Stimulated activated naive B cell treated with anti-CD40 and anti-IgM and Interleukin-4, amounts not matched to agents 10 μg/mL and 1 μg/mL and 100 μg/mL, for 72 hours (primary cell): ENCODE measurements around the gene KPNA1.
A peak's percentile ranks its signal among the peaks of the same experiment; 100 is the strongest.

Experiments
- ATAC-seq, 2 donors: fragments of 150-1000 bp; cut with Tn5 transposase; replicated peaks; 2 replicates each; pipeline ENCODE4 v1.10.0; 2021; ENCODE audit warnings: moderate library complexity in 1 of 2
- DNase-seq: peaks from one replicate; pipeline ENCODE4 v3.0.0; 2021
- H3K27ac Mint-ChIP-seq: one replicate; pipeline ENCODE4 v1.8.0; 2022; ENCODE audit warnings: mild to moderate bottlenecking, mixed read lengths
- H3K27me3 Mint-ChIP-seq, 2 donors: one replicate each; pipeline ENCODE4 v1.8.0; 2022; ENCODE audit warnings: mixed read lengths in 2 of 2
- H3K36me3 Mint-ChIP-seq, 2 donors: one replicate each; pipeline ENCODE4 v1.8.0; 2022; ENCODE audit warnings: mixed read lengths in 2 of 2, mild to moderate bottlenecking in 1 of 2
- H3K4me1 Mint-ChIP-seq, 2 donors: one replicate each; pipeline ENCODE4 v1.8.0; 2022; ENCODE audit warnings: mixed read lengths in 2 of 2, mild to moderate bottlenecking in 1 of 2
- H3K4me3 Mint-ChIP-seq, 2 donors: one replicate each; pipeline ENCODE4 v1.8.0; 2022; ENCODE audit warnings: mild to moderate bottlenecking in 2 of 2, mixed read lengths in 2 of 2, moderate library complexity in 1 of 2
- H3K9me3 Mint-ChIP-seq, 2 donors: one replicate each; pipeline ENCODE4 v1.8.0; 2022; ENCODE audit warnings: mixed read lengths in 2 of 2, mild to moderate bottlenecking in 1 of 2

The KPNA1 gene

DNA sequence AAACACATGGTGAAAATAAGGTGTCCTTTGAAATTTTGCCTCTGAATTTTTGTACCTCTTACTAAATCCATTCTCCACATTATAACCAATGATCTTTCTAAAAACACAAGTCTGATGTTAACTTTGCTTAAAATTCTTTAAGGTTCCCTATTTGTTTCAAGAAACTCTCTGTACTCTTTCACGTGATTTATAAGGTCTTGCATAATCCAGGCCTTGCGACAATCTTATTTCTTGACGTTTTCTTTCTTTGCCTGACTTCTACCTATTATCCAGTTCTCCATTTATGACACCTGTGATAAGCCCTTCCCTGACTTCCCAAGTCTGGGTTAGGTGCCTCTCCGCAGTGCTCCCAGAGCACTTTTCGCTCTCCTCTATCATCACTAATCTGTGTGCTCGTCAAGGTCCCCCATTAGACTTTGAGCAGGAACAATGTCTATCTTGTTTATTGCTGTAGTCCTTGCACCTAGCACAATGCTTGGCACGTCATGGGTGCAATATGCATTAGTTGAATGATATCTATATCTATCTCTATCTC, 24.3 kb upstream of the KPNA1 start:
- ATAC-seq (no peak), DNase-seq (no peak)
- H3K4me3 Mint-ChIP-seq, result no peak overlapping the region
- no peaks in the 10 kb centered on the region for H3K27me3 Mint-ChIP-seq
- no peaks in the 10 kb centered on the region for H3K9me3 Mint-ChIP-seq
- peaks cover 43 to 57% of the 10 kb centered on the region in 2 donors for H3K36me3 Mint-ChIP-seq
- H3K4me1 Mint-ChIP-seq, result peaks cover 5 to 9% of the 10 kb centered on the region in 2 donors
- peak overlapping the region; percentile 3 for H3K27ac Mint-ChIP-seq

DNA sequence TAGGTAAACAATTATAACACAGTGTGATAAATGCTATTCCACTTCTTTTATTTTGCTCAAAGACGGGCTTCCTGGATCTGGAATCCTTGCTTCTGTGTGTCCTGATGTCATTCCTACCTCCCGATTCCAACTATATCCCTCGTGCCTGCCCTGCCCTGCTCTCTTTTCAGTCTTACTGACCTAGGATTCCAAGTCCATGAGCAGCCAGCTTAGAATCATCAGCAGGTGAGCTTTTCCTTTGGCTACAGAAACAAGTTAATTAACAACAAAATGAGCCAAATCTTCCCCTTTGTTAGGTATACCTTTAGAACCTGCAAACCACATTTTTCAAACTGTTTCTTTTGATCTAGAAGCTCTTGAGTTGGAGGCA, 21.9 kb upstream of the KPNA1 start:
- peaks cover 17 to 32% of the 10 kb centered on the region in 2 donors for H3K4me1 Mint-ChIP-seq
- DNase-seq (no peak), ATAC-seq (no peak)
- no peak overlapping the region for H3K27ac Mint-ChIP-seq
- peaks cover 49 to 65% of the 10 kb centered on the region in 2 donors for H3K36me3 Mint-ChIP-seq
- no peaks in the 10 kb centered on the region for H3K27me3 Mint-ChIP-seq
- H3K4me3 Mint-ChIP-seq, result no peak overlapping the region
- H3K9me3 Mint-ChIP-seq, result no peaks in the 10 kb centered on the region

DNA sequence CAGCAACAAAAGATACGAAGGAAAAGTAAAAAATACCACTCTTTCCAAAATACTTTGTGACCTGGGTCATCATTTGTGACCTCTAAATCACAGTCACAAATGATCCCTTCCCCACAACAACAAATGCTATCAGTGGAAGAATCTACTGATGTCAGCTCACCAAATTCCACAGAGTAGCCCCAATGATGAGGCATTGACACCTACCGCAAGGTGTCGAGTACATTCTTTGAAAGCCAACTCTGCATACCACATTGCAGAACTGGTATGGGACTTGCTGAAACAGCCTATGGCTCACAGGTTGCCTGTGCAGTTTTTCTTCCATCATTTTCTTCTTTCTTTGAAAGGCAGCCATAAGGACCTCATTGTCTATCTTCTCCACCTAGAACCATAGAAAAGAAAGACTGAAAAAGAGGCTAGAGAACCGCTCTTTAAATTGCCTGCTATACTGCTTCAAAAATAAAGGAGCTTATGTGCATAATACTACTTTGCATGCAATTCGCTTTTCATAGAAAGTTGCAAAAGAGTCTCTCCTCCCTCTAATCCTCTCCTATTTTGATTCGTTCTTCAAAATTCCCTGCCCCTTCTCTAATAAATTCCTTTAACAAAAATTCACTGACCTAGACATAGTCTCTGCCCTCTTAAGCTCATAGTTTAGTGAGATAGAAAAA, 21.4 kb upstream of the KPNA1 start:
- Mint-ChIP-seq H3K27me3 (no peaks in the 10 kb centered on the region), H3K4me3 (no peak overlapping the region), H3K4me1 (peaks cover 17 to 32% of the 10 kb centered on the region in 2 donors), H3K36me3 (peaks cover 48 to 64% of the 10 kb centered on the region in 2 donors), H3K9me3 (no peaks in the 10 kb centered on the region), H3K27ac (no peak overlapping the region)
- ATAC-seq (no peak), DNase-seq (no peak)

DNA sequence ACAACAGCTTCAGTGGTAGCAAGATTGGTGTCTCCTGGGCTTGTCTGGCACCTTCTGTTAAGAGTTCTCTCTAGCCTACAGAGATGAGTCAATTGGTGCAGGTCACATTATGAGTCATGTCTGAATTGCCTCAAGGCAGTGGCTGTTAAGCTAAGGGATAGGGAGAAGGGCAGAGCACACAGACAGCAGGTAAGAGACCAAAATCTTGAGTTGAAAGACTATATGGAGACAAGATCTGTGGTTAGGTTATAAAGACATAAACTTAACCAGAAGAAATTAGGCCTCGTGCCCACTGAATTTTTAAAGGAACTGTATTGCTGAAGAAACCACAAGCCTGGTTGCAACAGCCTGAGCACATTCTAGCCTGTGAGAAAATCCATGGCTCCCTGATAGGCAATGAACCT, 19.2 kb upstream of the KPNA1 start:
- Mint-ChIP-seq H3K4me1 (peaks cover 14 to 28% of the 10 kb centered on the region in 2 donors), H3K4me3 (no peak overlapping the region), H3K9me3 (no peaks in the 10 kb centered on the region), H3K27me3 (no peaks in the 10 kb centered on the region), H3K36me3 (peaks cover 48 to 63% of the 10 kb centered on the region in 2 donors), H3K27ac (no peak overlapping the region)
- ATAC-seq, result peak; percentile 100
- peak; percentile 43 for DNase-seq

DNA sequence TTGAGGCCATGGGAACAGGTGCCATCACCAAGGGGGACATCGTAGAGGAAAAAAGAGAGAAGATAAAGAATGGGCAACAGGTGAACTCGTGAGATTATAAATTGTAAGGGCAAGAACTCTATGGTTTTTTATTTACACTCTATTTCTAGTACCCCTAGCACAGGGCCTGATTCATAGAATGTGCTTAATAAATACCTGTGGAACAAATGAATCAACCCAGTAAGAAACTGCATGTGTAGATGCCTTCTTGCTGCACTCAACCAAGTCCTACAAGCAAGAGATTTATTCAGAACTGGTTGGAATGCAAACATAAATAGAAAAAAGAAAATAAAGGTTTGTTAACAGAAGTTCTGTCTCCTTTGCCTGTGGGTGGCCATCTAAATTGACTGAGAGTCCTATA, 18.7 kb upstream of the KPNA1 start:
- Mint-ChIP-seq H3K4me3 (no peak overlapping the region), H3K36me3 (peaks cover 47 to 60% of the 10 kb centered on the region in 2 donors), H3K27ac (no peak overlapping the region), H3K27me3 (no peaks in the 10 kb centered on the region), H3K4me1 (peaks cover 14 to 27% of the 10 kb centered on the region in 2 donors), H3K9me3 (no peaks in the 10 kb centered on the region)
- ATAC-seq (peak; percentile 31 to 36), DNase-seq (no peak)

DNA sequence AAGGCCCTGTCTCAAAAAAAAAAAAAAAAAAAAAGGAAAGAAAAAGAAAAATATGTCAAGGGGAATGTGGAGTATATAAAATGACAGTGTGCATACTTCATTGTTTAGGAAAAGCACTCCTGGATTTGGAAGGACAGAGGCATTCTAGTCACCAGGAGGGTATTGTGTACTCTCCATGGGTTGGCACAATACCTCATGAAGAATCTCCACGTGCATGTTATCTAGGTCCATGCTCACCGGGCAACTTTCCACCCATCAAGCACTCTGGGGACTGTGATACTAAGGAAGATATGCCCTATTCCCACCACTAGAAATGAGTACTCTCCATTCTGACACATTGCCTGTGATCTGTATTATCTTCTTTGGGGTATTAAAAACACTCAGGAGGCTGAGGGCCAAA, 15.4 kb upstream of the KPNA1 start:
- no peak overlapping the region for H3K4me3 Mint-ChIP-seq
- peaks cover 37 to 47% of the 10 kb centered on the region in 2 donors for H3K36me3 Mint-ChIP-seq

DNA sequence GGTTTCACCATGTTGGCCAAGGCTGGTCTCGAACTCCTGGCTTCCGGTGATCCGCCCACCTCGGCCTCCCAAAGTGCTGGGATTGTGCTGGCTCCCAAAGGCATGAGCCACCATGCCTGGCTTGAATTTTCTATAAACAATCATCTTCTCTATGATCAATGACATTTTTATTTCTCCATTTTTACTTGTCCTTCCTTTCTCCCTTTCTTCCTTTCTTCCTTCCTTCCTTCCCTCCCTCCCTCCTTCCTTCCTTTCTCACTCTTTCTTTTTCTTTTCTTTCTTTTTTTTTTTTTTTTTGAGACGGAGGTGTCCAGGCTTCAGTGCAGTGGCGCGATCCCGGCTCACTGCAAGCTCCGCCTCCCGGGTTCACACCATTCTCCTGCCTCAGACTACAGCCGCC, 8.6 kb upstream of the KPNA1 start:
- no peaks in the 10 kb centered on the region for H3K4me1 Mint-ChIP-seq
- no peak overlapping the region for H3K4me3 Mint-ChIP-seq
- DNase-seq (no peak), ATAC-seq (no peak)
- H3K27ac Mint-ChIP-seq, result no peak overlapping the region
- no peaks in the 10 kb centered on the region for H3K9me3 Mint-ChIP-seq
- peaks cover 4 to 6% of the 10 kb centered on the region in 2 donors for H3K36me3 Mint-ChIP-seq
- no peaks in the 10 kb centered on the region for H3K27me3 Mint-ChIP-seq

More for the DNA sequence above, 15.4 kb upstream of the KPNA1 start:
- ATAC-seq (no peak), DNase-seq (no peak)
- Mint-ChIP-seq H3K27ac (no peak overlapping the region), H3K9me3 (no peaks in the 10 kb centered on the region), H3K27me3 (no peaks in the 10 kb centered on the region), H3K4me1 (peaks cover 14 to 27% of the 10 kb centered on the region in 2 donors)

DNA sequence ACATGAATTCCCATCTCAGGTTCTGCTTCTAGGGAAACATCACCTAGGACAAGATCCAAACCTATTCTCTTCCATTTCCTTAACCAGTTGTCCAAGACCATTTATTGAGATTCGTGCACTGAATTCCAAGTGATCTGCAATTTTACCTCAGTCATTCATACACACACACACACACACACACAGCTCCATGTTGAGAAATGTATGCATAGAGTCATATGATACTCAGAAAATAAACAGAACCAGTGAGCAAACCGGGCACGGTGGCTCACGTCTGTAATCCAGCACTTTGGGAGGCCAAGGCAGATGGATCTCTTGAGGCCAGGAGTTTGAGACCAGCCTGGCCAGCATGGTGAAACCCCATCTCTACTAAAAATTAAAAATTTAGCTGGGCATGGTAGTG, 6.1 kb upstream of the KPNA1 start:
- Mint-ChIP-seq H3K4me3 (no peak overlapping the region), H3K4me1 (peaks cover 0 to 2% of the 10 kb centered on the region in 2 donors)

DNA sequence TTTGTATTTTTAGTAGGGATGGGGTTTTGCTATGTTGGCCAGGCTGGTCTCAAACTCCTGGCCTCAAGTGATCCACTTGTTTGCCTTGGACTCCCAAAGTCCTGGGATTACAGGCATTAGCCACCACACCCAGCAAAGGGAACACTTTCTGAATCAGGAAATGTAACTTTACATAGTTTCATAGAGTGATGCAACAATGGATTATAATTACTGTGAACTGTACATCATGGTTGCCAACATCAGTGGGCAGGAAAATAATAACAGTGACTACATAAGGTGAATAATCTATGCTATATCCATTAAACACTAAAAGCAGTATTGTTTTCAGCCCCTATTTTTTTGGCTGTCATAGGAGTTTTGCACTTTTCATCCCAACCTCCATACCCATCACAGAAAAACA, 5.0 kb upstream of the KPNA1 start:
- Mint-ChIP-seq H3K9me3 (no peaks in the 10 kb centered on the region), H3K4me3 (no peak overlapping the region), H3K27ac (no peak overlapping the region), H3K4me1 (peaks cover 4 to 7% of the 10 kb centered on the region in 2 donors), H3K36me3 (no peaks in the 10 kb centered on the region), H3K27me3 (no peaks in the 10 kb centered on the region)
- DNase-seq (no peak), ATAC-seq (no peak)

More for the DNA sequence above, 6.1 kb upstream of the KPNA1 start:
- H3K36me3 Mint-ChIP-seq, result no peaks in the 10 kb centered on the region
- H3K9me3 Mint-ChIP-seq, result no peaks in the 10 kb centered on the region
- ATAC-seq, result no peak
- no peak overlapping the region for H3K27ac Mint-ChIP-seq
- no peak for DNase-seq
- no peaks in the 10 kb centered on the region for H3K27me3 Mint-ChIP-seq

DNA sequence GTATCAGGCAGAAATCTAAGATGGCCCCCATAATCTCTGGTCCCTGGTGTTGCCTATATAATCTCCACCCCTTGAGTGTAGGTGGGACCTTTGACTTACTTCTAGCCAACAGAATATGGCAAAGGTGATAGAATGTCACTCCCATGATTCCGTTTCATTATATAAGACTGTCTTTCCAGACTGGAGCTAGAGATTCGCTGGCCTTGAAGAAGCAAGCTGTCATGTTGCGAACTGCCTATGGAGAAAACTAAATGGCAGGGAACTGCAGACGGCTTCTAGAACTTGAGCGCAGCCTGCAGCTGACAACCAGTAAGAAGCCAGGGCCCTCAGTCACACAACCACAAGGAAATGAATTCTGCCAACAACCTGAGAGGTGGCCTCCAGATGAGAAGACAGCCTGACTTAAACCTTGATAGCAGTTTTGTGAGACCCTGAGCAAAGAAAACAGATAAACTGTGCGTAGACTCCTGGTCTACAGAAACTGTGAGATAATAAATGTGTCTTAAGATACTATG, 2.2 kb upstream of the KPNA1 start:
- H3K27ac Mint-ChIP-seq, result no peak overlapping the region
- ATAC-seq (no peak), DNase-seq (no peak)
- H3K4me1 Mint-ChIP-seq, result peaks cover 12 to 24% of the 10 kb centered on the region in 2 donors
- no peaks in the 10 kb centered on the region for H3K27me3 Mint-ChIP-seq
- H3K36me3 Mint-ChIP-seq, result peaks cover 0 to 4% of the 10 kb centered on the region in 2 donors
- no peak overlapping the region for H3K4me3 Mint-ChIP-seq
- H3K9me3 Mint-ChIP-seq, result no peaks in the 10 kb centered on the region

DNA sequence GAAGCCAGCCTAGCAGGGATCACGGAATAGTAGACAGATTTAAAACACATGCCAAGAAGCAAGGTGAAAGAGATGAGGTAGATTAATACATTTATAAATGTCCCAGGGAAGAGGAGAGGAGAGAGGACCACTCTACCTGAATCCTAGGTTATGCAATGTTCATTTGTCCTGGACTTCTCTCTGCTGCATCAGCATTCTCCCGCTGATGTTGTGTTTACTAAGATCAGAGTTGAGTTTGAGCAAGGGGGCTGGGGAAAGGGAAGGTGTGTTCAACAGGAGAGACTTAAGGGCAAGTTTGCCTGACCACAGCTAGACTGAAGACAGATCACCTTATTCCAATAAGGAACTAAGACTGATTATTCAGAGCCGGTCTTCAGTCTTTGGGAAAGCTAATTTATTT, 1.1 kb upstream of the KPNA1 start:
- DNase-seq (no peak), ATAC-seq (no peak)
- no peak overlapping the region for H3K4me3 Mint-ChIP-seq
- H3K4me1 Mint-ChIP-seq, result peaks cover 18 to 34% of the 10 kb centered on the region in 2 donors
- no peaks in the 10 kb centered on the region for H3K27me3 Mint-ChIP-seq
- no peak overlapping the region for H3K27ac Mint-ChIP-seq
- peaks cover 6 to 14% of the 10 kb centered on the region in 2 donors for H3K36me3 Mint-ChIP-seq
- H3K9me3 Mint-ChIP-seq, result no peaks in the 10 kb centered on the region

DNA sequence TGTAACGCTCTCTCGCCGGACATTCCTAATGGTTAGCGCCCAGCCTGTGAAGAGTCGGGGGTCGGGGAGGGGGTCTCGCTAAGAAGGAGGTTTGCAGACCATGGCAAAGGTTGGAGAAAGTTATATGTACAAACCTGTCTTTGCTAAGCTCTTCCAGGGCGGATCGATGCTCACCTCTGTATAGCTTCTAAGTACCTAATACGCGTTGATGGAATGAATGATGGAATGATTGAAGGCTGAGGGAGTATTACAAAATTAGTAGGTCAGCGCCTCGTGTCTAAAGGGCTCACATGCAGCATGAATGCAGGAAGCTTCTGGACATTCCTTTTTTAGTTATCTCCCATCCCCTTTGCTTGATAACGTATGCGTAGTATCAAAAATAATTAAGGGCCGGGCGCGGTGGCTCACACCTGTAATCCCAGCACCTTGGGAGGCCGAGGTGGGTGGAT, 305 bp upstream of the KPNA1 start:
- ATAC-seq (peak in 1 of 2 donors; percentile 4), DNase-seq (no peak)
- Mint-ChIP-seq H3K27ac (peak overlapping the region; percentile 94), H3K27me3 (no peaks in the 10 kb centered on the region), H3K36me3 (peaks cover 8 to 20% of the 10 kb centered on the region in 2 donors), H3K4me1 (peaks cover 20 to 42% of the 10 kb centered on the region in 2 donors), H3K4me3 (peak overlapping the region; percentile 83 to 91), H3K9me3 (peaks cover 0 to 1% of the 10 kb centered on the region in 2 donors)

DNA sequence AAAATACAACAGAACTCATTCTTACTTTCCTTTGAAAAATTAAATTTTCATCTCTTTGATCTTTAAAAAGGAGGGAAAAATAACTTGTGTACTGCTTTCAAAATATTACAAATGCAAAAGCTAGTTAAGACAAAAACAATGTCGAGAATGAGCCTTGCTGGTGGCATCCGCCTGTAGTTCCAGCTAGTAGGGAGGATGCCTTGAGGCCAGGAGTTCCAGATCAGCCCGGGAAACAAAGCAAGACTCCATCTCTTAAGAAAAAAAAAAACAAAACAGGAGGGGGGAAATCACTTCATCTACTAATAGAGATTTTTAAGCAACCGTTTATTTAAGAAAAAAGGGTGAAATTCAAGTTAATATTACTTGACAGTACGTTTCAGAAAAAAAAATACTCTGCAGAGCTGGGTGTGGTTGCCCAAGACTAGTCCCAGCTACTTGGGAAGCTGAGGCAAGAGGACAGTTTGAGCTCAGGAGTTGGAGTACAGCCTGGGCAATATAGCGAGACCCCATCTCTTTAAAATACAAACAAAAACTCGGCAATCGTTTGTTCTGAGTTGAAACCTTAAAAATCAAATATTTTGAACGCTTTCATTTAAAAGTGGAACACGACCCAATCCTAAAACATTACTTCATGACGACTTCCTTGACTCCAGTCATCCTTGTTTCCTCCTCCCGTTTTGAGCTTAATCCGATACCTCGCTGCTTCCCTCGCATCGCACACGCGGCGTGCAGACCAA, 1.2 kb downstream of the KPNA1 start:
- Mint-ChIP-seq H3K27me3 (no peaks in the 10 kb centered on the region), H3K4me1 (peaks cover 27 to 57% of the 10 kb centered on the region in 2 donors), H3K27ac (peak overlapping the region; percentile 92), H3K36me3 (peaks cover 14 to 33% of the 10 kb centered on the region in 2 donors), H3K9me3 (peaks cover 0 to 6% of the 10 kb centered on the region in 2 donors), H3K4me3 (peak overlapping the region; percentile 83 to 85)
- ATAC-seq, result no peak
- no peak for DNase-seq

DNA sequence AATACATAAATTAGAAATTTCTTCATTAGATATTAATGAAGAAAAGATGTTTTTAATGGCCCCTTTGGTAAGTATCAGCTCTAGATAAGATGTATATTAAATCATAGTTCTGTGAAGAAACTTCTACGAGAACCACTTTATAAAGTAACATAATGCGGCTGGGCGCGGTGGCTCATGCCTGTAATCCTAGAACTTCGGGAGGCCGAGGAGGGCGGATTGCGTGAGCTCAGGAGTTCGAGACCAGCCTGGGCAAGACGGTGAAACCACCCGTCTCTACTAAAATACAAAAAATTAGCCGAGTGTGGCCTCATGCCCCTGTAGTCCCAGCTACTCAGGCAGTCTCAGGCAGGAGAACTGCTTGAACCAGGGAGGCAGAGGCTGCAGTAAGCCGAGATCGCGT, 2.5 kb downstream of the KPNA1 start:
- ATAC-seq (no peak), DNase-seq (no peak)
- Mint-ChIP-seq H3K4me1 (peaks cover 31 to 63% of the 10 kb centered on the region in 2 donors), H3K36me3 (peaks cover 16 to 37% of the 10 kb centered on the region in 2 donors), H3K27ac (no peak overlapping the region), H3K27me3 (no peaks in the 10 kb centered on the region), H3K4me3 (no peak overlapping the region), H3K9me3 (peaks cover 0 to 6% of the 10 kb centered on the region in 2 donors)
